Retinal pigment epithelial cell (primary cell): ENCODE measurements around the gene ETV6.

Source experiments
- DNase-seq: peaks from one replicate; pipeline ENCODE4 v3.0.0-alpha.2; 2010; ENCODE audit warnings: low read depth
- H3K4me3 ChIP-seq: 2 replicates; pipeline ENCODE4 v1.5.1; 2011; ENCODE audit warnings: mild to moderate bottlenecking, low read length, control low read depth, moderate library complexity
- CTCF ChIP-seq: conservative IDR thresholded peaks from 2 replicates; pipeline ENCODE4 v1.5.1; 2011; ENCODE audit warnings: low read depth, low read length, control low read depth, inconsistent platforms

The ETV6 gene

GRCh38 chr12:11666131-11667050 lies 16.9 kb downstream of the ETV6 start:
- no peak for DNase-seq
- H3K4me3 ChIP-seq = no peak overlapping the region
- no peak for TF ChIP-seq CTCF

GRCh38 chr12:11667171-11667570 lies 17.7 kb downstream of the ETV6 start:
- no peak for TF ChIP-seq CTCF
- DNase-seq = no peak
- H3K4me3 ChIP-seq = no peak overlapping the region

GRCh38 chr12:11668611-11669010 lies 19.1 kb downstream of the ETV6 start:
- no peak overlapping the region for H3K4me3 ChIP-seq
- TF ChIP-seq CTCF = no peak
- DNase-seq = no peak

GRCh38 chr12:11669348-11669747 lies 19.9 kb downstream of the ETV6 start:
- H3K4me3 ChIP-seq = no peak overlapping the region
- no peak for DNase-seq
- TF ChIP-seq CTCF = no peak

- no peak for TF ChIP-seq CTCF
- no peak for DNase-seq
- H3K4me3 ChIP-seq = no peak overlapping the region
Measured at GRCh38 chr12:11672256-11673191, 23.1 kb downstream of the ETV6 start.

- no peak for TF ChIP-seq CTCF
- no peak for DNase-seq
- H3K4me3 ChIP-seq = no peak overlapping the region
Measured at GRCh38 chr12:11673666-11674461, 24.4 kb downstream of the ETV6 start.
